Fibroblast of lung (primary cell): Measurements from ENCODE around the gene TTC14. TPM values are rescaled to one million over a fixed set of nuclear protein-coding genes. Genes with fewer than 3 reads are reported as not detected.

Experiments used
- DNase-seq, 2 donors: peaks; one replicate each; pipeline versions ENCODE4 v3.0.0 to v3.0.0-alpha.2; 2010; ENCODE audit warnings: low read depth in 2 of 2
- H2AFZ ChIP-seq: 2 replicates; pipeline ENCODE4 v1.5.1; 2012; ENCODE audit warnings: low read length, control low read depth, inconsistent platforms
- H3K27ac ChIP-seq: 2 replicates; pipeline ENCODE4 v1.5.1; 2011; ENCODE audit warnings: low read length, control low read depth; ENCODE audit not compliant: insufficient read depth
- H3K27me3 ChIP-seq: 2 replicates; pipeline ENCODE4 v1.5.1; 2011; ENCODE audit warnings: mild to moderate bottlenecking, low read length; ENCODE audit not compliant: control insufficient read depth, insufficient read depth
- H3K36me3 ChIP-seq: 2 replicates; pipeline ENCODE4 v1.5.1; 2011; ENCODE audit warnings: low read length; ENCODE audit not compliant: control insufficient read depth, insufficient read depth
- H3K4me1 ChIP-seq: 2 replicates; pipeline ENCODE4 v1.5.1; 2011; ENCODE audit warnings: low read length; ENCODE audit not compliant: control insufficient read depth, insufficient read depth; ENCODE audit errors: extremely low read depth
- H3K4me2 ChIP-seq: 2 replicates; pipeline ENCODE4 v1.5.1; 2011; ENCODE audit warnings: low read length, control low read depth; ENCODE audit not compliant: insufficient read depth; ENCODE audit errors: extremely low read depth
- H3K4me3 ChIP-seq, 4 experiments: fragments of 200-600 bp in 1 of 4; sonication (generic) in 1 of 4; replicated peaks in 1 of 4; 2 replicates each; pipeline ENCODE4 v1.5.1; 2011 to 2016; ENCODE audit warnings: low read length in 4 of 4, low read depth in 3 of 4, mild to moderate bottlenecking in 3 of 4, control low read depth in 2 of 4, inconsistent platforms in 1 of 4, mixed read lengths in 1 of 4; ENCODE audit not compliant: insufficient read depth in 1 of 4; ENCODE audit errors: control extremely low read depth in 1 of 4
- H3K79me2 ChIP-seq: 2 replicates; pipeline ENCODE4 v1.5.1; 2012; ENCODE audit warnings: mild to moderate bottlenecking, low read length, inconsistent platforms; ENCODE audit not compliant: control insufficient read depth, insufficient read depth
- H3K9ac ChIP-seq: 2 replicates; pipeline ENCODE4 v1.5.1; 2011; ENCODE audit warnings: mild to moderate bottlenecking, low read length, control low read depth; ENCODE audit not compliant: insufficient read depth
- H3K9me3 ChIP-seq: 2 replicates; pipeline ENCODE4 v1.5.1; 2012; ENCODE audit warnings: low read depth, low read length; ENCODE audit not compliant: control insufficient read depth, insufficient read depth
- H4K20me1 ChIP-seq: 2 replicates; pipeline ENCODE4 v1.5.1; 2011; ENCODE audit warnings: low read length; ENCODE audit not compliant: control insufficient read depth, insufficient read depth; ENCODE audit errors: extremely low read depth
- EZH2 ChIP-seq: IDR thresholded peaks from 2 replicates; pipeline ENCODE4 v1.5.1; 2012; ENCODE audit warnings: low read length, control low read depth, mild to moderate bottlenecking; ENCODE audit errors: missing control alignments
- polyA minus RNA-seq: library from RNA; depleted of rRNA, polyadenylated mRNA; stranded (reverse); fragments of >200 nt; gene quantifications from 2 replicates; pipeline ENCODE4 v1.2.3, GENCODE V29; 2011; ENCODE audit warnings: low replicate concordance
- polyA plus RNA-seq, 2 donors: library from polyadenylated mRNA; depleted of rRNA in 1 of 2; stranded (reverse) in 1 of 2; unstranded in 1 of 2; fragments of >200 nt; gene quantifications; 2 replicates each; pipeline ENCODE4 v1.2.1, GENCODE V29; 2011 to 2012; ENCODE audit warnings: missing spikeins in 1 of 2
- total RNA-seq: library from RNA; depleted of rRNA; stranded (reverse); fragments of >200 nt; gene quantifications from 2 replicates; pipeline ENCODE4 v1.2.1, GENCODE V29; 2014
- TF ChIP-seq, protein P1 (sequence below), 2 donors: IDR thresholded peaks in 1 of 2; conservative IDR thresholded peaks in 1 of 2; 1 replicate in 1 of 2; 2 replicates in 1 of 2; pipeline ENCODE4 v1.5.1; 2011 to 2012; ENCODE audit warnings: low read length in 2 of 2, control low read depth in 1 of 2, inconsistent platforms in 1 of 2, low read depth in 1 of 2, mild to moderate bottlenecking in 1 of 2

The TTC14 gene
- total RNA-seq: 23.9 and 33.4 TPM in 2 replicates
- polyA plus RNA-seq: 15.7 and 24.1 TPM in 2 replicates
- polyA plus RNA-seq (2012): 10.4 and 11.9 TPM in 2 replicates
- 1.4 and 2.3 TPM in 2 replicates for polyA minus RNA-seq

GRCh38 chr3:180601688-180602666, at the start of gene TTC14:
Gene TTC14 (plus strand): TSS chr3:180602163. CDS start chr3:180602262, 99 bp downstream.
- H3K4me1 ChIP-seq: no peaks in the 10 kb centered on the region
- TF ChIP-seq EZH2: no peak
- TF ChIP-seq, protein P1, sequence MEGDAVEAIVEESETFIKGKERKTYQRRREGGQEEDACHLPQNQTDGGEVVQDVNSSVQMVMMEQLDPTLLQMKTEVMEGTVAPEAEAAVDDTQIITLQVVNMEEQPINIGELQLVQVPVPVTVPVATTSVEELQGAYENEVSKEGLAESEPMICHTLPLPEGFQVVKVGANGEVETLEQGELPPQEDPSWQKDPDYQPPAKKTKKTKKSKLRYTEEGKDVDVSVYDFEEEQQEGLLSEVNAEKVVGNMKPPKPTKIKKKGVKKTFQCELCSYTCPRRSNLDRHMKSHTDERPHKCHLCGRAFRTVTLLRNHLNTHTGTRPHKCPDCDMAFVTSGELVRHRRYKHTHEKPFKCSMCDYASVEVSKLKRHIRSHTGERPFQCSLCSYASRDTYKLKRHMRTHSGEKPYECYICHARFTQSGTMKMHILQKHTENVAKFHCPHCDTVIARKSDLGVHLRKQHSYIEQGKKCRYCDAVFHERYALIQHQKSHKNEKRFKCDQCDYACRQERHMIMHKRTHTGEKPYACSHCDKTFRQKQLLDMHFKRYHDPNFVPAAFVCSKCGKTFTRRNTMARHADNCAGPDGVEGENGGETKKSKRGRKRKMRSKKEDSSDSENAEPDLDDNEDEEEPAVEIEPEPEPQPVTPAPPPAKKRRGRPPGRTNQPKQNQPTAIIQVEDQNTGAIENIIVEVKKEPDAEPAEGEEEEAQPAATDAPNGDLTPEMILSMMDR (conservative IDR thresholded peaks at IDR 0.05 in 1 of 2, IDR thresholded peaks at IDR 0.05 in 1 of 2; ENCODE audit: low read depth in 1 of 2, low read length in 2 of 2): no peak
- H2AFZ ChIP-seq: peak within 1 kb of the TSS; percentile 98
- H3K9ac ChIP-seq: peak within 1 kb of the TSS; percentile 88
- H3K4me3 ChIP-seq: peak within 1 kb of the TSS; percentile 83 to 98 (median 87)
- no peaks in the 10 kb centered on the region for H4K20me1 ChIP-seq
- peak within 1 kb of the TSS; percentile 87 for H3K4me2 ChIP-seq
- peaks cover 25% of the 10 kb centered on the region for H3K79me2 ChIP-seq
- H3K27ac ChIP-seq: peak within 1 kb of the TSS; percentile 86
- DNase-seq: peak; percentile 95 to 97
- H3K27me3 ChIP-seq: no peaks in the 10 kb centered on the region
- no peaks in the 10 kb centered on the region for H3K9me3 ChIP-seq
- peaks cover 2% of the 10 kb centered on the region for H3K36me3 ChIP-seq

DNA sequence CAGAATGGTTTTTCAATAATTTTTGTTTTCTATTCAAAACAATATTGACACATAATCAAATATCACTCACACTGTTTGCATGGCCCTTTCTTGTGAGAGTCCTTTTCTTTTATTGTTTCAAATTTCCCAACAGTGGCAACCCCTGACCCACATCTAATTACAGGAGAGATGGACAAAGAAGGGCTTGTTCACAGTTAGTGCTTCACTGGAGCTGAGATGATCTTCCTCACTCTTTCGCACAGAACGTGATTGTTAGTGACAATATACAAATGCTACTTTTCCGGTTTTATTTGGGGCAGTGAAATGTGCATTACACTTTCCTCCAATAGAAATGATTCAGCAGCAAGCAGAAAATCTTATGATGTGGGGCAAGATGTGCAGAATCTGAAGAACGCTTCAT, 38.6 kb upstream of the TTC14 start:
- Histone ChIP-seq H3K27ac (no peak overlapping the region), H3K27me3 (no peaks in the 10 kb centered on the region), H3K4me1 (no peaks in the 10 kb centered on the region), H3K36me3 (no peaks in the 10 kb centered on the region), H3K4me3 (no peak overlapping the region), H3K79me2 (no peaks in the 10 kb centered on the region), H3K4me2 (no peak overlapping the region), H3K9ac (no peak overlapping the region), H4K20me1 (no peaks in the 10 kb centered on the region), H2AFZ (no peak overlapping the region), H3K9me3 (no peaks in the 10 kb centered on the region)
- no peak for DNase-seq
- no peak for TF ChIP-seq EZH2
- TF ChIP-seq, protein P1 (conservative IDR thresholded peaks at IDR 0.05 in 1 of 2, IDR thresholded peaks at IDR 0.05 in 1 of 2; ENCODE audit: low read depth in 1 of 2, low read length in 2 of 2): no peak

- Histone ChIP-seq H3K27ac (no peak overlapping the region), H3K4me3 (no peak overlapping the region), H4K20me1 (no peaks in the 10 kb centered on the region), H3K4me2 (no peak overlapping the region), H3K79me2 (no peaks in the 10 kb centered on the region), H3K9me3 (no peaks in the 10 kb centered on the region), H3K9ac (no peak overlapping the region), H2AFZ (no peak overlapping the region), H3K4me1 (no peaks in the 10 kb centered on the region), H3K27me3 (no peaks in the 10 kb centered on the region), H3K36me3 (no peaks in the 10 kb centered on the region)
- DNase-seq: no peak
- no peak for TF ChIP-seq EZH2
- TF ChIP-seq, protein P1 (conservative IDR thresholded peaks at IDR 0.05 in 1 of 2, IDR thresholded peaks at IDR 0.05 in 1 of 2; ENCODE audit: low read depth in 1 of 2, low read length in 2 of 2): no peak
Observed at GRCh38 chr3:180564676-180565075, 37.3 kb upstream of the TTC14 start.
